Mammary epithelial cell (primary cell): ENCODE data around the gene MS4A8.

ENCODE experiments used
- EZH2 ChIP-seq: IDR thresholded peaks from 2 replicates; pipeline ENCODE4 v1.6.1; 2012; ENCODE audit warnings: low read length, inconsistent platforms, borderline replicate concordance
- TF ChIP-seq, protein P1 (sequence below), 2 donors: IDR thresholded peaks in 1 of 2; conservative IDR thresholded peaks in 1 of 2; 2 replicates each; pipeline ENCODE4 v1.5.1; 2011 to 2012; ENCODE audit warnings: inconsistent platforms in 2 of 2, low read length in 2 of 2, mild to moderate bottlenecking in 2 of 2, control low read depth in 1 of 2, low read depth in 1 of 2; ENCODE audit not compliant: insufficient read depth in 1 of 2; ENCODE audit errors: extremely low read depth in 1 of 2

GRCh38 chr11:60753309-60753708 lies 53.9 kb downstream of the MS4A8 start:
- TF ChIP-seq EZH2, result no peak
- TF ChIP-seq, protein P1, sequence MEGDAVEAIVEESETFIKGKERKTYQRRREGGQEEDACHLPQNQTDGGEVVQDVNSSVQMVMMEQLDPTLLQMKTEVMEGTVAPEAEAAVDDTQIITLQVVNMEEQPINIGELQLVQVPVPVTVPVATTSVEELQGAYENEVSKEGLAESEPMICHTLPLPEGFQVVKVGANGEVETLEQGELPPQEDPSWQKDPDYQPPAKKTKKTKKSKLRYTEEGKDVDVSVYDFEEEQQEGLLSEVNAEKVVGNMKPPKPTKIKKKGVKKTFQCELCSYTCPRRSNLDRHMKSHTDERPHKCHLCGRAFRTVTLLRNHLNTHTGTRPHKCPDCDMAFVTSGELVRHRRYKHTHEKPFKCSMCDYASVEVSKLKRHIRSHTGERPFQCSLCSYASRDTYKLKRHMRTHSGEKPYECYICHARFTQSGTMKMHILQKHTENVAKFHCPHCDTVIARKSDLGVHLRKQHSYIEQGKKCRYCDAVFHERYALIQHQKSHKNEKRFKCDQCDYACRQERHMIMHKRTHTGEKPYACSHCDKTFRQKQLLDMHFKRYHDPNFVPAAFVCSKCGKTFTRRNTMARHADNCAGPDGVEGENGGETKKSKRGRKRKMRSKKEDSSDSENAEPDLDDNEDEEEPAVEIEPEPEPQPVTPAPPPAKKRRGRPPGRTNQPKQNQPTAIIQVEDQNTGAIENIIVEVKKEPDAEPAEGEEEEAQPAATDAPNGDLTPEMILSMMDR (conservative IDR thresholded peaks at IDR 0.05 in 1 of 2, IDR thresholded peaks at IDR 0.05 in 1 of 2; ENCODE audit: extremely low read depth in 1 of 2, insufficient read depth in 1 of 2, low read depth in 1 of 2, low read length in 2 of 2), result no peak
